OCI-LY1 (cell line): Measurements from ENCODE around the gene SNX18.

Experiments
- H2AFZ ChIP-seq: fragments of 200-600 bp; sonication (generic), shearing (Covaris generic); 2 replicates; pipeline ENCODE4 v1.6.0; 2014; ENCODE audit warnings: antibody characterized with exemption, mild to moderate bottlenecking, low read length
- H3F3A ChIP-seq: fragments of 200-600 bp; sonication (generic), shearing (Covaris generic); 2 replicates; pipeline ENCODE4 v1.6.0; 2014; ENCODE audit warnings: mild to moderate bottlenecking, antibody characterized with exemption, low read length, moderate library complexity; ENCODE audit not compliant: insufficient read depth
- H3K27ac ChIP-seq: fragments of 200-600 bp; sonication (generic); 2 replicates; pipeline ENCODE4 v1.5.1; 2014; ENCODE audit warnings: low read length, mixed run types, mild to moderate bottlenecking, low read depth; ENCODE audit not compliant: poor library complexity, severe bottlenecking
- H3K27me3 ChIP-seq: fragments of 200-600 bp; sonication (generic); 2 replicates; pipeline ENCODE4 v1.6.0; 2014; ENCODE audit warnings: antibody characterized with exemption, mild to moderate bottlenecking, low read length, moderate library complexity; ENCODE audit not compliant: insufficient read depth
- H3K36me3 ChIP-seq: fragments of 200-600 bp; sonication (generic); 2 replicates; pipeline ENCODE4 v1.6.1; 2014; ENCODE audit warnings: mild to moderate bottlenecking, antibody characterized with exemption, low read length, moderate library complexity, mixed read lengths; ENCODE audit not compliant: insufficient read depth
- H3K4me1 ChIP-seq: fragments of 200-600 bp; sonication (generic); 2 replicates; pipeline ENCODE4 v1.5.1; 2014; ENCODE audit warnings: mild to moderate bottlenecking, low read length, moderate library complexity; ENCODE audit not compliant: insufficient read depth, severe bottlenecking
- H3K4me2 ChIP-seq: fragments of 200-600 bp; sonication (generic), shearing (Covaris generic); 2 replicates; pipeline ENCODE4 v1.6.1; 2014; ENCODE audit warnings: low read length
- H3K4me3 ChIP-seq: fragments of 200-600 bp; sonication (generic); 2 replicates; pipeline ENCODE4 v1.5.1; 2014; ENCODE audit warnings: low read length, low read depth, mild to moderate bottlenecking, mixed read lengths; ENCODE audit not compliant: poor library complexity, severe bottlenecking
- H3K79me2 ChIP-seq: fragments of 200-600 bp; shearing (Covaris generic); 2 replicates; pipeline ENCODE4 v1.6.1; 2016; ENCODE audit warnings: mixed run types, low read length, mixed read lengths; ENCODE audit not compliant: insufficient read depth
- H3K9ac ChIP-seq: fragments of 200-600 bp; sonication (generic), shearing (Covaris generic); 2 replicates; pipeline ENCODE4 v1.6.1; 2014; ENCODE audit warnings: mild to moderate bottlenecking, low read length, mixed read lengths
- H3K9me2 ChIP-seq: fragments of 200-600 bp; sonication (generic), shearing (Covaris generic); 2 replicates; pipeline ENCODE4 v1.6.1; 2014; ENCODE audit warnings: low read depth, mild to moderate bottlenecking, low read length, mixed read lengths
- H3K9me3 ChIP-seq: fragments of 200-600 bp; shearing (Covaris generic); 2 replicates; pipeline ENCODE4 v1.6.1; 2014; ENCODE audit warnings: low read length, mixed read lengths
- H4K20me1 ChIP-seq: fragments of 200-600 bp; sonication (generic), shearing (Covaris generic); 2 replicates; pipeline ENCODE4 v1.6.0; 2016; ENCODE audit warnings: mild to moderate bottlenecking, low read length; ENCODE audit not compliant: insufficient read depth
- EZH2 ChIP-seq: fragments of 200-600 bp; sonication (generic), shearing (Covaris generic); IDR thresholded peaks from 2 replicates; pipeline ENCODE4 v1.8.0; 2017; ENCODE audit warnings: borderline replicate concordance, mixed run types, mild to moderate bottlenecking, antibody characterized with exemption, low read length, moderate library complexity, mixed read lengths
- TF ChIP-seq, protein P1 (sequence below): fragments of 200-600 bp; sonication (generic), shearing (Covaris generic); IDR thresholded peaks from 2 replicates; pipeline ENCODE4 v1.5.1; 2017; ENCODE audit warnings: mild to moderate bottlenecking, antibody characterized with exemption, low read length, moderate library complexity, mixed read lengths

Gene SNX18

DNA sequence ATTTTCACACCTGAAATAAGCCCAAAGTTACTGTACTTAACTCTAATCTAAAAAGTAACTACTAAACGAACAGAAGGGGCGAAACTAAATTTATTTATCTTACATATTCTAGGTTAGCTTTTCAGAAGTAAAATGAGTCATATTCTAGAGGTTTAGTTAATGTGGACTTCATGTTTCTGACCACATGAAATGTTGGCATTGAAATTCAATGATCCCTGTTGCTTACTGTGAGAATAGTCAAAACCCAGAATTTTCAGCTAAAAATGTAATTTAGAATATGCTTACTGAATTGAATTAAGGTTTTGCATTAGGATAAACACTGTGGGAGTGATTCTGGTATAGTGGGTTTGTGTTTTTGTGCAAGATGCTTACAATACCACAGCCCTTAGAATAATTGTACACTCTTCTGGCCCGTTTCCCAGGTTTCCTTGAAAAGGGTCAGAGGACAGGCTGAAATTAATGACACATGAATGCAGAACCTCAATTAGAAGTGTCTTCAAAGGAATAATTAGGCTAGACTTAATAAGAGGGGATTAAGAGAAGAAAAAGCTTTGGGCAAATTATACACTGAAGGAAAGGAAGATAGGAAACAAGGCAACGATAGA is 1.4 kb upstream of the SNX18 start:
- Histone ChIP-seq H3K9me3 (no peaks in the 10 kb centered on the region), H3K4me2 (no peak overlapping the region), H3K4me1 (peaks cover 30% of the 10 kb centered on the region), H3K4me3 (no peak overlapping the region), H3K36me3 (no peaks in the 10 kb centered on the region; the same call in 1 of the 2 replicates), H3K27me3 (no peaks in the 10 kb centered on the region), H3K79me2 (no peaks in the 10 kb centered on the region), H3K9ac (no peak overlapping the region), H4K20me1 (no peaks in the 10 kb centered on the region; the same call in 1 of the 2 replicates), H3K9me2 (no peaks in the 10 kb centered on the region), H3K27ac (no peak overlapping the region), H3F3A (no peaks in the 10 kb centered on the region), H2AFZ (no peak overlapping the region)
- TF ChIP-seq, protein P1, sequence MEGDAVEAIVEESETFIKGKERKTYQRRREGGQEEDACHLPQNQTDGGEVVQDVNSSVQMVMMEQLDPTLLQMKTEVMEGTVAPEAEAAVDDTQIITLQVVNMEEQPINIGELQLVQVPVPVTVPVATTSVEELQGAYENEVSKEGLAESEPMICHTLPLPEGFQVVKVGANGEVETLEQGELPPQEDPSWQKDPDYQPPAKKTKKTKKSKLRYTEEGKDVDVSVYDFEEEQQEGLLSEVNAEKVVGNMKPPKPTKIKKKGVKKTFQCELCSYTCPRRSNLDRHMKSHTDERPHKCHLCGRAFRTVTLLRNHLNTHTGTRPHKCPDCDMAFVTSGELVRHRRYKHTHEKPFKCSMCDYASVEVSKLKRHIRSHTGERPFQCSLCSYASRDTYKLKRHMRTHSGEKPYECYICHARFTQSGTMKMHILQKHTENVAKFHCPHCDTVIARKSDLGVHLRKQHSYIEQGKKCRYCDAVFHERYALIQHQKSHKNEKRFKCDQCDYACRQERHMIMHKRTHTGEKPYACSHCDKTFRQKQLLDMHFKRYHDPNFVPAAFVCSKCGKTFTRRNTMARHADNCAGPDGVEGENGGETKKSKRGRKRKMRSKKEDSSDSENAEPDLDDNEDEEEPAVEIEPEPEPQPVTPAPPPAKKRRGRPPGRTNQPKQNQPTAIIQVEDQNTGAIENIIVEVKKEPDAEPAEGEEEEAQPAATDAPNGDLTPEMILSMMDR = no peak
- no peak for TF ChIP-seq EZH2

DNA sequence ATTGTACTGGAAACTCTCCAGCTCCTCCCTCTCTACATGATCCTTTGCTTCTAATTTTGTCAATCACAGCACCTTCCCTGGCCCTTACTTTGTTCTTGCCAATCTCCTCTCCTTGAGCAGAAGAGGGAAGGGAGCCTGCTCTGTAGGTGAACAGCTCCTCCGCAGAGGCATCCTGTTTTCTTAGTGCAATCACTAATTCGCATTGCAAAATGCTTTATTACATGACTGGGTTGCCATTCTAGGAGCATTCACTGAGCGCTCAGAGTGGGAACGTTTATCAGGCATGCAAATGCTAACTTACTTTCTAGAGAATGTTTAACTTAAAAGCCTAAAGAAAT is 416 bp upstream of the SNX18 start:
- no peaks in the 10 kb centered on the region; the same call in 1 of the 2 replicates for H4K20me1 ChIP-seq
- no peak overlapping the region for H3K9ac ChIP-seq
- H3K27me3 ChIP-seq = no peaks in the 10 kb centered on the region
- no peak overlapping the region for H3K4me2 ChIP-seq
- H3F3A ChIP-seq = no peaks in the 10 kb centered on the region
- no peak overlapping the region for H3K27ac ChIP-seq
- TF ChIP-seq EZH2 = no peak
- TF ChIP-seq, protein P1 = no peak
- H3K79me2 ChIP-seq = no peaks in the 10 kb centered on the region
- no peak overlapping the region for H3K4me3 ChIP-seq
- H3K9me2 ChIP-seq = no peaks in the 10 kb centered on the region
- H3K36me3 ChIP-seq = no peaks in the 10 kb centered on the region; the same call in 1 of the 2 replicates
- H3K4me1 ChIP-seq = peaks cover 33% of the 10 kb centered on the region
- no peaks in the 10 kb centered on the region for H3K9me3 ChIP-seq
- H2AFZ ChIP-seq = no peak overlapping the region

DNA sequence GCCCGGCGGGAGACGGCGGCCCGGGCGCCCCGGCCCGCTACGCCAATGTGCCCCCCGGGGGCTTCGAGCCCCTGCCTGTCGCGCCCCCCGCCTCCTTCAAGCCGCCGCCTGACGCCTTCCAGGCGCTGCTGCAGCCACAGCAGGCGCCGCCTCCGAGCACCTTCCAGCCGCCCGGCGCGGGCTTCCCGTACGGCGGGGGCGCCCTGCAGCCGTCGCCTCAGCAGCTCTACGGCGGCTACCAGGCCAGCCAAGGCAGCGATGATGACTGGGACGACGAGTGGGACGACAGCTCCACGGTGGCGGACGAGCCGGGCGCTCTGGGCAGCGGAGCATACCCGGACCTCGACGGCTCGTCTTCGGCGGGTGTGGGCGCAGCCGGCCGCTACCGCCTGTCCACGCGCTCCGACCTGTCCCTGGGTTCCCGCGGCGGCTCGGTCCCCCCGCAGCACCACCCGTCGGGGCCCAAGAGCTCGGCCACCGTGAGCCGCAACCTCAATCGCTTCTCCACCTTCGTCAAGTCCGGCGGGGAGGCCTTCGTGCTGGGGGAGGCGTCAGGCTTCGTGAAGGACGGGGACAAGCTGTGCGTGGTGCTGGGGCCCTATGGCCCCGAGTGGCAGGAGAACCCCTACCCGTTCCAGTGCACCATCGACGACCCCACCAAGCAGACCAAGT is 723 bp downstream of the SNX18 start:
- Histone ChIP-seq H3K27ac (no peak overlapping the region), H3K79me2 (no peaks in the 10 kb centered on the region), H3K4me3 (peak overlapping the region; percentile 85), H3K36me3 (no peaks in the 10 kb centered on the region; the same call in 1 of the 2 replicates), H3K4me2 (peak overlapping the region; percentile 72), H3K9me2 (no peaks in the 10 kb centered on the region), H4K20me1 (no peaks in the 10 kb centered on the region; the same call in 1 of the 2 replicates), H2AFZ (no peak overlapping the region), H3K4me1 (peaks cover 37% of the 10 kb centered on the region), H3F3A (no peaks in the 10 kb centered on the region), H3K9me3 (no peaks in the 10 kb centered on the region), H3K27me3 (no peaks in the 10 kb centered on the region), H3K9ac (peak overlapping the region; percentile 83)
- TF ChIP-seq EZH2 = no peak
- TF ChIP-seq, protein P1 = no peak
